ENCODE results near the gene CPA5.

- no peak for TF ChIP-seq EZH2phosphoT487 (IDR thresholded peaks at IDR 0.05)
- TF ChIP-seq, protein P1, sequence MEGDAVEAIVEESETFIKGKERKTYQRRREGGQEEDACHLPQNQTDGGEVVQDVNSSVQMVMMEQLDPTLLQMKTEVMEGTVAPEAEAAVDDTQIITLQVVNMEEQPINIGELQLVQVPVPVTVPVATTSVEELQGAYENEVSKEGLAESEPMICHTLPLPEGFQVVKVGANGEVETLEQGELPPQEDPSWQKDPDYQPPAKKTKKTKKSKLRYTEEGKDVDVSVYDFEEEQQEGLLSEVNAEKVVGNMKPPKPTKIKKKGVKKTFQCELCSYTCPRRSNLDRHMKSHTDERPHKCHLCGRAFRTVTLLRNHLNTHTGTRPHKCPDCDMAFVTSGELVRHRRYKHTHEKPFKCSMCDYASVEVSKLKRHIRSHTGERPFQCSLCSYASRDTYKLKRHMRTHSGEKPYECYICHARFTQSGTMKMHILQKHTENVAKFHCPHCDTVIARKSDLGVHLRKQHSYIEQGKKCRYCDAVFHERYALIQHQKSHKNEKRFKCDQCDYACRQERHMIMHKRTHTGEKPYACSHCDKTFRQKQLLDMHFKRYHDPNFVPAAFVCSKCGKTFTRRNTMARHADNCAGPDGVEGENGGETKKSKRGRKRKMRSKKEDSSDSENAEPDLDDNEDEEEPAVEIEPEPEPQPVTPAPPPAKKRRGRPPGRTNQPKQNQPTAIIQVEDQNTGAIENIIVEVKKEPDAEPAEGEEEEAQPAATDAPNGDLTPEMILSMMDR (IDR thresholded peaks at IDR 0.05) = no peak
These were observed 25.1 kb upstream of the CPA5 start for GRCh38 chr7:130319541-130319940.
